ENCODE results near the gene LMTK2. TPM values are rescaled to one million over a fixed set of nuclear protein-coding genes. Genes with fewer than 3 reads are reported as not detected.

Gene LMTK2
- total and polyA plus RNA-seq, 4 donors = 15.2 to 29.3 (median 22.2) TPM

DNA sequence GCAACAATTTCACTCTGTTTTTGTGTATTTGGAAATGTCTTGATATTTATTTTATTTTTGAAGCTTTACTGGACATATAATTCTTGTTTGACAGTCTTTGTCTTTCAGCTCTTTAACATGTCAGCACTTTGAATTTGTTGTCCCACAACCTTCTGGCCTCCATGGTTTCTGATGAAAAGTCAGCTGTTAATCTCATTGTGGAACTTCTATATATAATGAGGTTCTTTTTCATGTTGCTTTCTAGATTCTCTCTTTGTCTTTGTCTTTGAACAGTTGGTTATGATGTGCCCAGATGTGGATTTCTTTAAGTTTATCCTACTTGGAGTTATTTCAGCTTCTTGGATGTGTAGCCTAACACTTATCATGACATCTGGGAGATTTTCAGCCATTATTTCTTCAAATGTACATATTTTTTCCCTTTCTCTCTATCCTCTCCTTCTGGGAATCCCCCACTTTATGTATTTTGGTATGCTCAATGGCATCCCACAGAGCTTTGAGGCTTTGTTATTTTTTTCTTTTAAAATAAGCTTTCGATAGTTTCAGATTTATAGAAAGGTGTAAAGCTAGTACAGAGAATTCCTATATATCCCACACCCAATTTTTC is 9.5 kb upstream of the LMTK2 start:
- no peak for DNase-seq (ENCODE audit: low read depth in 4 of 6, low spot score in 6 of 6)
- no peaks in the 10 kb centered on the region for H3K36me3 ChIP-seq (ENCODE audit: control insufficient read depth, insufficient read depth, low read length)
- H3K27me3 ChIP-seq (ENCODE audit: control insufficient read depth, insufficient read depth, low read length) = no peaks in the 10 kb centered on the region
- H3K27ac ChIP-seq (ENCODE audit: low read depth, low read length) = no peak overlapping the region
- WGBS (ENCODE audit: insufficient coverage) = no CpG with 5 or more reads among the region's 1 CpG
- no peaks in the 10 kb centered on the region for H3K4me1 ChIP-seq (ENCODE audit: control insufficient read depth, insufficient read depth, low read length)
- no peak overlapping the region for H3K4me3 ChIP-seq (ENCODE audit: low read depth, low read length)
- peaks cover 10% of the 10 kb centered on the region for H3K9me3 ChIP-seq (ENCODE audit: control insufficient read depth, insufficient read depth, low read length)

DNA sequence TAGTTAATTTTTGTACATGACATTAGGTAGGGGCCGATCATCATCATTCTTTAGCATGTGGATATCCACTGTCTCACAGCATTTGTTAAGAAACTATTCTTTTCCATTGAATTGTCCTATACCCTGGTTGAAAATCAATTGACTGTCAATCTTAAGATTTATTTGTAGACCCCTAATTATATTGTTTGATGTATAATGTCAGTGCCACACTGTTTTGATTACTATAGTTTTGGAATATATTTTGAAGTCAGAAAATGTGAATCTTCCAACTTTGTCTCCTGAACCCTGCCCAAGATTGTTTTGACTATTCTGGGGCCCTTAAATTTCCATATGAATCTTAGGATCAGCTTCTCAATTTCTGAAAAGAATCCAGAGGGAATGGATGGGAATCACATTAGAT is 6.6 kb upstream of the LMTK2 start:
- DNase-seq (ENCODE audit: low read depth in 4 of 6, low spot score in 6 of 6) = no peak
- Histone ChIP-seq H3K9me3 (ENCODE audit: control insufficient read depth, insufficient read depth, low read length) (peaks cover 7% of the 10 kb centered on the region), H3K4me1 (ENCODE audit: control insufficient read depth, insufficient read depth, low read length) (no peaks in the 10 kb centered on the region), H3K4me3 (ENCODE audit: low read depth, low read length) (no peak overlapping the region), H3K27ac (ENCODE audit: low read depth, low read length) (no peak overlapping the region), H3K36me3 (ENCODE audit: control insufficient read depth, insufficient read depth, low read length) (no peaks in the 10 kb centered on the region), H3K27me3 (ENCODE audit: control insufficient read depth, insufficient read depth, low read length) (no peaks in the 10 kb centered on the region)
- WGBS (ENCODE audit: insufficient coverage) = no CpG with 5 or more reads among the region's 1 CpG

DNA sequence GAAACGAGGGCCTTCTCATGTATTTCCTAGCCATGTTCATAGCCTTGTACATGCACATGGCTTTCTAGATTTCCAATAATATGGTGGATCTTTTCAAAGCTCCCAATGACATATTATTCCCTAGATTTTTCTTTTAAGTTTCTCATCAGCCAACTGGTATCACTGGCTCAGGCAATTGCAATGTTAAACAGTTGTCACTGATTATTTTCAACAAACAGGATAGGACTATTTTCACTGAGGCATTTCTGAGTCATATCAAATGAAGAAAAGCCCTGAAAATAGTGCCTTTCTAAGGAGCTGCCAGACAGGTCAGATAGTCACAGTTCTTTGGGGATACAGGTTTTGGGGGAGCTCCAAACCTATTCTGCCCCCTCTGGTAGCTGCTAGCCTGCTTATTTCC is 4.5 kb upstream of the LMTK2 start:
- Histone ChIP-seq H3K9me3 (ENCODE audit: control insufficient read depth, insufficient read depth, low read length) (peaks cover 5% of the 10 kb centered on the region), H3K4me1 (ENCODE audit: control insufficient read depth, insufficient read depth, low read length) (no peaks in the 10 kb centered on the region), H3K27ac (ENCODE audit: low read depth, low read length) (no peak overlapping the region), H3K36me3 (ENCODE audit: control insufficient read depth, insufficient read depth, low read length) (no peaks in the 10 kb centered on the region), H3K4me3 (ENCODE audit: low read depth, low read length) (no peak overlapping the region), H3K27me3 (ENCODE audit: control insufficient read depth, insufficient read depth, low read length) (no peaks in the 10 kb centered on the region)
- WGBS (ENCODE audit: insufficient coverage) = 67% methylated on average over 1 of the region's 1 CpG
- no peak for DNase-seq (ENCODE audit: low read depth in 4 of 6, low spot score in 6 of 6)

DNA sequence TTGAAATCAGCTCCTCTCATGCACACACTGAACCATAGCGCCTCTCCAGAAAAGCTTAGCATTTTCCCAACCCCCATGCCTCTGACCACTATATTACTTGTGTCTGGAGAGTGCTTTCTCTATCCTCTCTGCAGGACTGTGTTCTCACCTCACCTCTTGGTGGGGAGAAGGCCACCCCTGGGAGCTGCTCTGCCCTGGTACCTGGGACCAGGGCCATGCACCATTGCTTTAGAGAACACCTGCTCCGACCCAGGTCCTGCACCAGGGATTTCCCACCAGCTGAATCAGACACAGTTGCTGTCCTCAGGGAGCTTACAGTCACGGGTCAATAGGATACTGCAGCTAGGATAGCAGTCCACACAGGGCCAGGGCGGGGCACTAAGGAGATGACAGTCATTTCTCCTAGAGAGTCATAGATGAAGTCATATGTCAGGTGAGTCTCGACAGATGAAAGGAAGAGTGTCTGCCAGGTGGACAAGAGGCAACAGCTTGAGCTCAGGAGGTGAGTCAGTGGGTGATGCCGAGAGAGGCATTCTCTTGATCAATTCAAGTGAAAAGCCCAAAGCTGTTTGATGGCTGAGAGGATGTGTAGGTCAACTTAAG is 619 bp upstream of the LMTK2 start:
- H3K4me1 ChIP-seq (ENCODE audit: control insufficient read depth, insufficient read depth, low read length) = peaks cover 3% of the 10 kb centered on the region
- no peaks in the 10 kb centered on the region for H3K27me3 ChIP-seq (ENCODE audit: control insufficient read depth, insufficient read depth, low read length)
- WGBS (ENCODE audit: insufficient coverage) = 71% methylated on average over 5 of the region's 6 CpGs
- no peaks in the 10 kb centered on the region for H3K36me3 ChIP-seq (ENCODE audit: control insufficient read depth, insufficient read depth, low read length)
- DNase-seq (ENCODE audit: low read depth in 4 of 6, low spot score in 6 of 6) = no peak
- no peak overlapping the region for H3K27ac ChIP-seq (ENCODE audit: low read depth, low read length)
- H3K9me3 ChIP-seq (ENCODE audit: control insufficient read depth, insufficient read depth, low read length) = peaks cover 2% of the 10 kb centered on the region
- no peak overlapping the region for H3K4me3 ChIP-seq (ENCODE audit: low read depth, low read length)

DNA sequence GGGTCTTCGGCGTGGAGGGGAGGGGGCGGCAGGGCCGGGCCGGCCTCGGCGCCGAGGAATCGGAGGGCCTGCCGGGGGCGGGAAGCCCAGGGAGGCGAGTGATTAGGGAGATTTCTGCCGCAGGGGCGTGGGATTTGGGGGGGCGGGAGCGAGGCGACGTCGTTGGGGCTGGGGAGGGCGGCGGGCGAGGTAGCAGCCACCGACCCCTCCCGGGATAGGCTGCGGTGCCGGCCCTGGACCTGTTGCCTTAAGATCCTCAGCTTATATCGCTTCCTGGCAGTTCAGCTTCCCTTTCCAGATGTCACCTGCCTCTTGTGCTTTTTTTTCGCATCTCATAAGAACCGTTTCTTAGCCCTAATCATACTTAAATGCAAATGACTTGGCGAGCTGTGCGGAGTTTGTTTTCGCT is 655 bp downstream of the LMTK2 start:
- DNase-seq (ENCODE audit: low read depth in 4 of 6, low spot score in 6 of 6) = peak in 2 of 6 donors; percentile 46 to 65
- H3K4me3 ChIP-seq (ENCODE audit: low read depth, low read length) = peak overlapping the region; percentile 78
- WGBS (ENCODE audit: insufficient coverage) = 0% methylated on average over 27 of the region's 32 CpGs
- no peaks in the 10 kb centered on the region for H3K36me3 ChIP-seq (ENCODE audit: control insufficient read depth, insufficient read depth, low read length)
- no peaks in the 10 kb centered on the region for H3K9me3 ChIP-seq (ENCODE audit: control insufficient read depth, insufficient read depth, low read length)
- no peak overlapping the region for H3K27ac ChIP-seq (ENCODE audit: low read depth, low read length)
- H3K27me3 ChIP-seq (ENCODE audit: control insufficient read depth, insufficient read depth, low read length) = no peaks in the 10 kb centered on the region
- H3K4me1 ChIP-seq (ENCODE audit: control insufficient read depth, insufficient read depth, low read length) = peaks cover 3% of the 10 kb centered on the region

DNA sequence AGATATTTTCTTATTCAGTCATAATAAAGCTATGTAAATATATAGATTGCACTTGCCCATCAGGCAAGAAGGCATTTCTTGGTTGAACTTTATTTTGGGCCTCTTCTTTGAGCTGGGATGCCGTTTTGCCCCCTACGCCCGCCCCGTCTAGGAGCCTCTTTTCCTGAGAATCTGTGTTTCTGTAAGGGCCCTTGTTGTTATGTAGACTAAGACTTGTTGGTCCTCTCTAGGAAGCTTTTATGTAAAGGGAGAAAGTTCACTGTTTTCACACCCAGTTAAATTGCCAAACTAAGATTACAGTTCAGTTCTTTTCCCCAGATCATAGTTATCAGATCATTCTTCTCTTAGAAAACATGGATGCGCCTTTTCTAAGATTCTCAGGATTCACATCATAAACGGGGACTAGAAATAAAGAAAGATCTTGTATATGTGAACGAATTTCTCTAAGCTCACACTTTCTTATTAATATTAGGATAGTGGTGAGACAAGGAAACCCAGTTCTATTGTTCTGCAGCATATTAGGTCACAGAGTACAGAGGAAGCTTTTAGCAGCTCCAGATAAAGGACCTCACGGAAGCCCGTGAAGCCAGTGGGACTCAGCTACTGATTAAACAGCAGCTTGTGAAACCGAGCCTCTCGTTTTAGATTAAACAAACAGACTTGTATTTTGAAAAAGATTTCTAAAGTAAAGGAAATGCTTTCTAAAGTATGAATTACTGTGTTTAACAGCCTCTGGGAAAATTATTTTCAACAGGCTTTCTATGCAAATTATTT is 3.8 kb downstream of the LMTK2 start:
- DNase-seq (ENCODE audit: low read depth in 4 of 6, low spot score in 6 of 6) = peak in 1 of 6 donors; percentile 32
- no peak overlapping the region for H3K27ac ChIP-seq (ENCODE audit: low read depth, low read length)
- peaks cover 3% of the 10 kb centered on the region for H3K4me1 ChIP-seq (ENCODE audit: control insufficient read depth, insufficient read depth, low read length)
- H3K4me3 ChIP-seq (ENCODE audit: low read depth, low read length) = no peak overlapping the region
- H3K36me3 ChIP-seq (ENCODE audit: control insufficient read depth, insufficient read depth, low read length) = peaks cover 2% of the 10 kb centered on the region
- WGBS (ENCODE audit: insufficient coverage) = 42% methylated on average over 2 of the region's 11 CpGs
- H3K27me3 ChIP-seq (ENCODE audit: control insufficient read depth, insufficient read depth, low read length) = no peaks in the 10 kb centered on the region
- H3K9me3 ChIP-seq (ENCODE audit: control insufficient read depth, insufficient read depth, low read length) = no peaks in the 10 kb centered on the region

DNA sequence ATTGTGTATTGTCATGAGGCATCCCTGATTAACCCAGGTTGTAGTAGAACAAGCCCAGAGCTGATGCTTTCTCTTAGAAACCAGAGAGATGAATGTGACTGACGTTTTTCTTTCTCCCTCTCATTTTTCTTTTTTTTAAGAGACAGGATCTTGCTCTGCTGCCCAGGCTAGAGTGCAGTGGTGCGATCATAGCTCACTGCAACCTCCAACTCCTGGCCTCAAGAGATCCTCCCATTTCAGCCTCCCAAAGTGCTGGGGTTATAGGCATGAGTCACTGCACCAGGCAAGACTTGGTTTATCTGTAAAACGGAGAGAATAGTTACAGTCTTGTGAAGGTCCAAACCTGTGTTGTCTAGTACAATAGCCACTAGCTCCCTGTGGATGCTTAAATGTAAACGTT is 5.4 kb downstream of the LMTK2 start:
- Histone ChIP-seq H3K4me3 (ENCODE audit: low read depth, low read length) (no peak overlapping the region), H3K36me3 (ENCODE audit: control insufficient read depth, insufficient read depth, low read length) (peaks cover 3% of the 10 kb centered on the region), H3K9me3 (ENCODE audit: control insufficient read depth, insufficient read depth, low read length) (no peaks in the 10 kb centered on the region), H3K27ac (ENCODE audit: low read depth, low read length) (no peak overlapping the region), H3K4me1 (ENCODE audit: control insufficient read depth, insufficient read depth, low read length) (peaks cover 3% of the 10 kb centered on the region), H3K27me3 (ENCODE audit: control insufficient read depth, insufficient read depth, low read length) (no peaks in the 10 kb centered on the region)
- 70% methylated on average over 2 of the region's 4 CpGs for WGBS (ENCODE audit: insufficient coverage)
- no peak for DNase-seq (ENCODE audit: low read depth in 4 of 6, low spot score in 6 of 6)

DNA sequence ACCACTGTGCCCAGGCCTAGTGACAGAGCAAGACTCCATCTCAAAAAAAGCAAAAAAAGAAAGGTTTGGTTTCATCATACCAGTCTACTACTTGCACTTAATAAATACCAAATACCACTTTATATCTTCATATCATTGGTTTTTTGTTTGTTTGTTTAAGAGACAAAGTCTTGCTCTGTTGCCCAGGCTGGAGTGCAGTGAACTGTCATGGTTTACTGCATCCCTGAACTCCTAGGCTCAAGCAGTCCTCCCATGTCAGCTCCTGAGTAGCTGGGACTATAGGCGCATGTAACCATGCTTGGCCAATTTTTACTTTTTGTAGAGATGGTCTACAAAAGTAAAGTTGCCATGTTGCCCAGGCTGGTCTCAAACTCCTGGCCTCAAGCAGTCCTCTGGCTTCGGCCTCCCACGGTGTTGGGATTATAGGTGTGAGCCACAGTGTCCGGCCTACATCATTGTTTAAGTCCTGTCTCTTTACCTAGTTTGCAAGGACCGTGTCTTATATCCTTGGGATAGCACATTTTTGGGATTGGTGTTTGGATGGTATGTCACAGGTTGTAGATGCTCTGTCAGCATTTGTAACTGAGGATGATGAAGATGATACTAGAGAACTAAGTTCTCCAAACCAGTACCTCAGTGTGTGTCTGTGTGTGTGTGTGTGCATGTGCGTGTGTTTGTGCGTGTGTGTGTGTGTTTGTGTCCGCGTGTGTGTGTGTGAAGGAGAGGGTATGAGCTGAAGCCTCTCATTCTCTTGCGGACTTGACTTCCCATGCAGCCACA is 9.3 kb downstream of the LMTK2 start:
- Histone ChIP-seq H3K4me3 (ENCODE audit: low read depth, low read length) (no peak overlapping the region), H3K27ac (ENCODE audit: low read depth, low read length) (no peak overlapping the region), H3K9me3 (ENCODE audit: control insufficient read depth, insufficient read depth, low read length) (no peaks in the 10 kb centered on the region), H3K36me3 (ENCODE audit: control insufficient read depth, insufficient read depth, low read length) (peaks cover 3% of the 10 kb centered on the region), H3K27me3 (ENCODE audit: control insufficient read depth, insufficient read depth, low read length) (no peaks in the 10 kb centered on the region), H3K4me1 (ENCODE audit: control insufficient read depth, insufficient read depth, low read length) (no peaks in the 10 kb centered on the region)
- WGBS (ENCODE audit: insufficient coverage) = 100% methylated on average over 3 of the region's 10 CpGs
- no peak for DNase-seq (ENCODE audit: low read depth in 4 of 6, low spot score in 6 of 6)

DNA sequence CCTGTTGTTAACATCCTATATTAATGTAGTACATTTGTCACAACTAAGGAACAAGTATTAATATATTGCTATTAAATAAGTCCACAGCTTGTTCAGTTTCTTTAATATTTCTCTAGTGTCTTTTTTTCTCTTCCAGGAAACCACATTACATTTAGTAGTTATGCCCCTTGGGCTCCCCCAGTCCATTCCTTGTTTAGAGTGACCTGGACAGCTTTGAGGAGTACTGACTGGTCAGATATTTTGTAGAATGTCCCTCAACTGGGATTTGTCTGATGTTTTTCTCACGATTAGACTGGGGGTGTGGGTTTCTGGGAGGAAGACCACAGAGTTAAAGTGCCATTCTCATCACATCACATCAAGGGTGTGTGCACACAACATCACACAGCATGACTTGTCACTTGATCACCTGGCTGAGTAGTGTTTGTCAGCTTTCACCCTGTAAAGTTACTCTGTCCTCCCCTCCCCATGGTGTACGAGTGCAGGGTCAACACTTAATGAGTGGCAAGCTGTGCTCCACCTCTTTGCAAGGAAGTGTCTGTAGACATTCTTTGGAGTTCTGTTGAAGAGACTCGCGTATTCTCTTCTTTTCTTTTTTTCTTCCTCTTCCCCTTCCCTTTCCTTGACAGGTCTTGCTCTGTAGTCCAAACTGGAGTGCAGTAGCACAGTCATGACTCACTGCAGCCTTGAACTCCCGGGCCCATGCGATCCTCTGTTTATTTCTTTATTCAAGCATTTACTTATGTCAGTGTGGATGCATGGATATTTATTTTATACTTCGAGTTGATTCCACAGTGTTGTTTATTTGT is 10.2 kb downstream of the LMTK2 start:
- Histone ChIP-seq H3K4me1 (ENCODE audit: control insufficient read depth, insufficient read depth, low read length) (no peaks in the 10 kb centered on the region), H3K9me3 (ENCODE audit: control insufficient read depth, insufficient read depth, low read length) (no peaks in the 10 kb centered on the region), H3K36me3 (ENCODE audit: control insufficient read depth, insufficient read depth, low read length) (peaks cover 3% of the 10 kb centered on the region), H3K27ac (ENCODE audit: low read depth, low read length) (no peak overlapping the region), H3K4me3 (ENCODE audit: low read depth, low read length) (no peak overlapping the region), H3K27me3 (ENCODE audit: control insufficient read depth, insufficient read depth, low read length) (no peaks in the 10 kb centered on the region)
- no peak for DNase-seq (ENCODE audit: low read depth in 4 of 6, low spot score in 6 of 6)
- 71% methylated on average over 2 of the region's 7 CpGs for WGBS (ENCODE audit: insufficient coverage)
